ENCODE measurements around the gene MGST1. TPM values are rescaled to one million over a fixed set of nuclear protein-coding genes. Genes with fewer than 3 reads are reported as not detected.

The MGST1 gene, protein sequence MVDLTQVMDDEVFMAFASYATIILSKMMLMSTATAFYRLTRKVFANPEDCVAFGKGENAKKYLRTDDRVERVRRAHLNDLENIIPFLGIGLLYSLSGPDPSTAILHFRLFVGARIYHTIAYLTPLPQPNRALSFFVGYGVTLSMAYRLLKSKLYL
- total RNA-seq: under 1 TPM in 1 of 2 experiments, not detected in 1; 0.38 TPM

DNA sequence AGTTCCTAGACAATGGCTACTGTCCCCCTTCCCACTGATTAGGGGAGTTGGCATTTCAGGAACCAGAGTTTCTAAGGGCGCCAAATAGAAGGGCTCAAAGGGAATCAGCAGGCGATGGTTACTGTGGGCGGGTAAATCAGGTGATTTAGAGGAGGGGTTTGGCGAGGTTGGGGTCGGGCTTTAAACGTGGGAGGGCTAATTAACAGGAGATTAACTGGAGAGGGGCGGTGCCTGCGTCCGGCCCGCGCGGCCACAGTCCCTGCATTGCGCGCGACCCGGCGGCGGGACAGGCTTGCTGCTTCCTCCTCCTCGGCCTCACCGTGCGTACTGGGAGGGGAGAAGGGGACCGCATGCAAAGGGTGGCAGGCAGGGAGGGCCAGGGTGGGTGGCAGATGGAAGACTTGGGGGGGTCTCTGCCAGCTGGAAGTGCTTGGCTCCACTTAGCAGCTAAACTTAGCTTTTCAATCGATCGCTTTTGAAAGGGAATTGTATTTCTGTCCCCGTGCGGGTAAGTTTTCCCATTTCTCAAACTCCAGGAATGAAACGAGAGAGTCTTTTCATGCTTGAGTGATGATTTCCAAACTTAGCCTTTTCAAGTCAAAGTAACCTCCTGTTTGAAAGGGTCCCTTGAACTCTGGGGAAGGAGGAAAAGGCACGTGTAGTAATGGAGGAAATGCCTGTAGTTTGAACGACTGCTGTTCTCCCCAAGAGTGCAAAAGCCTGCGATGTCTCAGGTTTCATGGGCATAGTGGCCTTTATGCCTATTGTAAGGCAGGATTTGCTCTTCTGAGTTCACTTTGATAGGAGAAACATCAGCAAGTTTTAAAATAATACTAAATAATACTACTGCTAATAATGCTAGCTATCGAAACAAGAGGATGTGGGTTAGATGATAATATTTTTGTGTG, at the start of gene MGST1:
MGST1 (plus strand) TSS at position 255 of the 908 bp plus-strand sequence. CDS start 6,608 bp downstream, outside the sequence.
- Mint-ChIP-seq H3K9me3 (peaks cover 2% of the 10 kb centered on the region), H3K27ac (no peak within 1 kb of the TSS), H3K4me3 (no peak within 1 kb of the TSS), H3K27me3 (no peaks in the 10 kb centered on the region), H3K4me1 (no peaks in the 10 kb centered on the region), H3K36me3 (ENCODE audit: low read depth) (no peaks in the 10 kb centered on the region)
- no peak for DNase-seq
- ChIA-PET CTCF (no interaction called here), POLR2A (no interaction called here)

DNA sequence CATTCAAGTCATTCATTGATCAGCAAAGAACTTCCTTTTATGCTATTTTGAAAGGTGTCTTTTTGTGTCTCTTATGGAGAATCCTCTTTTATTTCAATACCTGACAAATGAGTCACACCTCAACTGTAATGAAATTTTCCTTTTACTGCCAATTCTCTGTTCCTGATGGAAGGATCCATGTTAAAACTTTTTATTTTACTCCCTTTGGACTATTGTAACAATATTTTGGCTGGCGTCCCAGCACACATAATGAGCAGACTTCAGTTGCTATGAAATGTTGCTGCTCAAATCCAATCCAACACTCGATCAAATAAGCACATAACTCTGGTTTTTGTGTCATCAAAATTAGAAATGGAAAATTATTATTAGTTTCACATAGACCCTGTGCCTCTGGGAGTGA, 48.0 kb upstream of the MGST1 start:
- Mint-ChIP-seq H3K4me3 (no peak overlapping the region), H3K9me3 (peaks cover 2% of the 10 kb centered on the region), H3K4me1 (no peaks in the 10 kb centered on the region), H3K36me3 (ENCODE audit: low read depth) (no peaks in the 10 kb centered on the region), H3K27ac (no peak overlapping the region), H3K27me3 (no peaks in the 10 kb centered on the region)
- POLR2A ChIA-PET: no interaction called here
- CTCF ChIA-PET: no interaction called here
- no peak for DNase-seq

DNA sequence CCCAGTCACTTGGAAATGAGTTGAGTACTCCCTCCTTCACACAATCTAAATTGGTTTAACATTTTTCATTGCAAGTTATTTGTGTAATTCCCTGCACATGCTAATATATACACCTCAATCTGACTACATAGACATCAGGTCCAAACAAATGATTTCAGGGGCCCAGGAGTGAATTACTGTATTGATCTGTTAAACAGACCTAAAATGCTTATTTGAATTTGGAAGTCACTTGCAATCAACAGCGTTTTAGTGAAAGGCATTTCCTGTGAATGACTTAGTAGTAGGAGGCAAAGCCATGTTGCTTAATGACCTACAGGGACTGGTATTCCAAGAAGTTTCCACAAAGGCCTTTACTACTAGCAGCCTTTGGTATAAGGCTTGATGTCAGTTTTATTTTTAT, 47.3 kb upstream of the MGST1 start:
- H3K4me1 Mint-ChIP-seq: no peaks in the 10 kb centered on the region
- no peak overlapping the region for H3K27ac Mint-ChIP-seq
- ChIA-PET CTCF (no interaction called here), POLR2A (no interaction called here)
- no peak for DNase-seq
- H3K27me3 Mint-ChIP-seq: no peaks in the 10 kb centered on the region
- no peak overlapping the region for H3K4me3 Mint-ChIP-seq
- peaks cover 2% of the 10 kb centered on the region for H3K9me3 Mint-ChIP-seq
- no peaks in the 10 kb centered on the region for H3K36me3 Mint-ChIP-seq (ENCODE audit: low read depth)

DNA sequence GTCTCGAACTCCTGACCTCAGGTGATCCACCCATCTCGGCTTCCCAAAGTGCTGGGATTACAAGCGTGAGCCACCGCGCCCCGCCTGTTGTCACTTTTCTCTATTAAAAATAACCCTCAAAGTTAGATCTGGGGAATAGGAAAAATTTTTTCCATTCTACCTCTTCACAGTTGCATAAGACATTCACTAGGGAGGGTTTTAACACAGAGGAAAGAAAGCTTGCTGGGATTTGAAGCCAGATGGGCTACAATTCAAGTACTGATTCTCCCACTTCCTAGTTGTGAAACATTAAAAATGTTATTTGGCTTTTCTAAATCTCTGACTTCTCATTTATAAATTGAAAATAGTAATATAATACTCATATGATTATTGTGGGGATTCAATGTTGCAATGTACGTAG, 46.7 kb upstream of the MGST1 start:
- Mint-ChIP-seq H3K4me3 (no peak overlapping the region), H3K36me3 (ENCODE audit: low read depth) (no peaks in the 10 kb centered on the region), H3K9me3 (peaks cover 2% of the 10 kb centered on the region), H3K27ac (no peak overlapping the region), H3K4me1 (no peaks in the 10 kb centered on the region), H3K27me3 (no peaks in the 10 kb centered on the region)
- DNase-seq: no peak
- ChIA-PET POLR2A (no interaction called here), CTCF (no interaction called here)

DNA sequence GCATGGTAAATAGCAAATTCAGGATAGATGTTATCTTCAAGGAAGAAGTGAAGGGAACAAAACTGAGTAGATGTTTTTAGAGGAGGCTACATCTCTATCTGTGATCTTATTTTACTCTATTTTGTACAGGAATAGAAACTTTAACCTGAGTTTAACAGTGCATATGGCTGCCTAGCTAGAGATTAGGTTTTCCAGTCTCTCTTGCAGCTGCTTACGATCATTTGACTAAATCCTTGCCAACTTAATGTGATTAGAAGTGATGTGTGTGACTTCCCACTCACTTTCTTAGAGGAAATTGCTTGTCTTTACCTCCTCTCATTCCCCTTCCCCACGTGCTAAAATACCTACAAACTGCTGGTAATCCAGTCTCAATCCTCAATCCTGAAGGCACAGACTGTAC, 43.5 kb upstream of the MGST1 start:
- Mint-ChIP-seq H3K27ac (no peak overlapping the region), H3K4me3 (no peak overlapping the region), H3K9me3 (peaks cover 3% of the 10 kb centered on the region), H3K36me3 (ENCODE audit: low read depth) (no peaks in the 10 kb centered on the region), H3K4me1 (no peaks in the 10 kb centered on the region), H3K27me3 (no peaks in the 10 kb centered on the region)
- no peak for DNase-seq
- ChIA-PET POLR2A (no interaction called here), CTCF (no interaction called here)

DNA sequence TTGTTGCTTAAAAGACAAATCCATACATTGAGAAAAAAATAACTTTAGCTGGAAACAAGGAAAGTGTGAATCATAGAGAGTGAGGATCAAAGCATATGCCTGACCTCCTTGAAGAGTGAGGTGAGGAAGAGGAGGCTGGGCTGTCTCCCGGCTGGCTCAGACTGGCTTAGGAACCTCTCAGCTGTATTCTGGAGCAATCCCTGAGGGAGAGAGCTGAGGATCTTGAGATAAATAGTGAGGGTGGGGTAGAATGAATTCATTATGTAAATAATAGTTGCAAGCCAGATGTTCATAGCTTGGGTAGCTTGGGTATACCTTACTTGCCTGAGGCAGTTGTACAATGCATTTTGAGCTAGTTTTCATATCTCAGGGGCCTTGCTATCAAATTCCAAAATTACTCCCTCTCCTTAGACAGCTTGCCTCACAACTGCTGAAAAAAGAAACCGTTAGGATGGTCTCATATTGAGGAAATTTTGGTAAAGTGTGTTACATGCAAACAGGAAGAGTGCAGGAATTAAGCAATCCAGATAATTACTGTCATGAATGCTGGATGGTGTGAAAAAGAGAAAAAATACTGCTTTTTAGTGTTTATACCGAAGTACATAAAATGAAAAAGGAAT, 39.5 kb upstream of the MGST1 start:
- CTCF ChIA-PET: no interaction called here
- H3K4me1 Mint-ChIP-seq: no peaks in the 10 kb centered on the region
- DNase-seq: no peak
- no peaks in the 10 kb centered on the region for H3K36me3 Mint-ChIP-seq (ENCODE audit: low read depth)
- no peak overlapping the region for H3K4me3 Mint-ChIP-seq
- H3K27ac Mint-ChIP-seq: no peak overlapping the region
- no peaks in the 10 kb centered on the region for H3K27me3 Mint-ChIP-seq
- H3K9me3 Mint-ChIP-seq: peaks cover 6% of the 10 kb centered on the region
- POLR2A ChIA-PET: no interaction called here

DNA sequence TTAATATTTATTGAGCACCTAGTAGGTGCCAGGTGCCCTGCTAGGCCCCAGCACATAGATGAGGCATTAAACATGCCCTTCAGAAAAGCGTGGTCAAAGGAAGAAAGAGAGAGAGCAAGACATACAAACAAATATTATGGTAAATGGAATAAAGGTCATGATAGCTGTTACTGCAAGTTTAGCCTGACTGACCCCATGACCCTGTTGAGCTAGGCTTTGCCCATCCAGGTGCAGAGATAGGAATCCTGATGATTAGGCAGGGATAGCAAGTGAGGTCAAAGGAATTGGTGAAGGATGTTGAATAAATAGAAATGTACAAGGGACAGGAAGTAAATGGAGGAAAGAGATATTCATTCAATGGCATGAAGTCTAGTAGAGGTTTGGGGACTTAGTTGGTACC, 36.5 kb upstream of the MGST1 start:
- Mint-ChIP-seq H3K4me3 (no peak overlapping the region), H3K27ac (no peak overlapping the region), H3K4me1 (no peaks in the 10 kb centered on the region), H3K9me3 (peaks cover 13% of the 10 kb centered on the region), H3K36me3 (ENCODE audit: low read depth) (no peaks in the 10 kb centered on the region), H3K27me3 (no peaks in the 10 kb centered on the region)
- DNase-seq: no peak
- CTCF ChIA-PET: no interaction called here
- POLR2A ChIA-PET: no interaction called here

DNA sequence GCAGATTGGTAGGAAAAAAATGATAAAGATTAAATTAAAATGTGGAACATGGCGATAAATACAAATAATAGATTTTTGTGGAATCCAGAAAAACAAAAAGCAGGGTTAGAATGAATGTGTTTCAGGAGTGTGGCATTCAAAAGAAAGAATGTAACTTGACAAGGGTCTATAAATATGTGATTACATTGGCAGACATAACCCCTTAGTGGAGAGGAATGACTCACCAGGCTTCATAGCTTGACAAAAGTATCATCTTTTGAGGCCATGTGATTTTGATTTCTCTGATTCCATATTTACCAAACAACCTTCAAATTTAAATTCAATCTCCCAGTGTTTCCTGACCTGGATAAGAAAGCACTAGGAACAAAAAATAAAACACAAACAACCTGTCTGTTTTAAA, 24.4 kb upstream of the MGST1 start:
- DNase-seq: no peak
- Mint-ChIP-seq H3K27me3 (no peaks in the 10 kb centered on the region), H3K36me3 (ENCODE audit: low read depth) (no peaks in the 10 kb centered on the region), H3K4me3 (no peak overlapping the region), H3K4me1 (no peaks in the 10 kb centered on the region), H3K9me3 (peaks cover 15% of the 10 kb centered on the region), H3K27ac (no peak overlapping the region)
- ChIA-PET POLR2A (no interaction called here), CTCF (no interaction called here)

DNA sequence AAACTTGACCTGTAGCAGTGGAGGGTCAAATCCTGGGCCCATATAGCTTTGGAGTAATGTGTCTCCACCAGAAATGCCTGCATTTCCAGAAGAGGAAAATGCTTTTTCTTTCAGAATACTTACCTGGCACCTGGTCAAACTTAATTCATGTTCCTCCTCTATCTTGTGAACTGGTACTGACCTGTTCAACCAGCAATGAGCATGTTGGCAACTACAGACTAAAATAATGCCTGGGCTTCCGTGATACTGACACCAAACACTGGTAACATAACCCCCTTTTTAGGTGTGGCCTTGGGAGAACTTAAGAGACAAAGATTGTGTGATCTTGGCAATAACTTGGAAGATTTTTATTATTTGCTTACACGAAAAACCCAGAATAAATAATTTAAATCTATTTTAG, 23.8 kb upstream of the MGST1 start:
- CTCF ChIA-PET: no interaction called here
- H3K4me3 Mint-ChIP-seq: no peak overlapping the region
- H3K27ac Mint-ChIP-seq: no peak overlapping the region
- H3K36me3 Mint-ChIP-seq (ENCODE audit: low read depth): no peaks in the 10 kb centered on the region
- no peaks in the 10 kb centered on the region for H3K4me1 Mint-ChIP-seq
- H3K9me3 Mint-ChIP-seq: peaks cover 18% of the 10 kb centered on the region
- no peak for DNase-seq
- POLR2A ChIA-PET: no interaction called here
- no peaks in the 10 kb centered on the region for H3K27me3 Mint-ChIP-seq

DNA sequence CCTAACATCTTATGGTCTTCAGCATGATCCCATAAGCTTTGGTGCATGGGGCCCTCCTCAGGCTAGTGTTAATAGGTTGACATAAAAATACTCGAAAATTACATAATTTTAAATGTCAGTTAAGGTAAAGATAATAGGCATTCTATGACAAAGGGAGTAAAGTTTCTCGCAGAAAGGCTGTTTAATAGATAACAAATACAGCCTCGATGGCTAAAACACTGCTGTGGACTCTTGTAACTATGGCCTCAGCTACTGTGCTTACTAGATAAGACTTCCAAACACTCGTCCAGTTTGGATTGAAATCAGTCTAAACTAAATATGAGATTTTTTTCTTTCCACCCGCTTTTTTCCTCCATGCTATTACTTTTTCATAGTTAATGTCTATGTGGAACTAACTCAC, 23.2 kb upstream of the MGST1 start:
- H3K27me3 Mint-ChIP-seq: no peaks in the 10 kb centered on the region
- H3K4me3 Mint-ChIP-seq: no peak overlapping the region
- CTCF ChIA-PET: no interaction called here
- peaks cover 18% of the 10 kb centered on the region for H3K9me3 Mint-ChIP-seq
- no peaks in the 10 kb centered on the region for H3K36me3 Mint-ChIP-seq (ENCODE audit: low read depth)
- no peak overlapping the region for H3K27ac Mint-ChIP-seq
- no peak for DNase-seq
- no peaks in the 10 kb centered on the region for H3K4me1 Mint-ChIP-seq
- POLR2A ChIA-PET: no interaction called here

DNA sequence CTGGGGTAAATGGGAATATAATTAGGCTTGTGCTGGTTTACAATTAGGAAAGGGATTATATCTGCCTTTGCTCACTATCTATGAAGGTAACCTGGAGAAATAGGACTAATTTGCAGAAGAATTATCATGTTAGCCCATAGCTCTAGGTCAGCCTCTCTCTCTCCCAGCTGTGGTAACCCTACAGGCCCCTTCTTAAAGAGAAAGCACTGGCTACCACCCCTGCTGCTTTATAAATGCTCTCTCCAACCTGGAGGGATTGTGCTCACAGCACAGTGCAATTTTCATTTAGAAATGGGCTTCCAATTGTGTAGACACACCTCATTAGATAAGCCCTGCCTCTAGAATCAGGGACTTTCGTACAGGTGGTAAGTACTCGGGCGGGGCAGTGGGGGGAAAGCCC, 22.7 kb upstream of the MGST1 start:
- CTCF ChIA-PET: no interaction called here
- POLR2A ChIA-PET: no interaction called here
- no peak overlapping the region for H3K27ac Mint-ChIP-seq
- H3K9me3 Mint-ChIP-seq: peaks cover 17% of the 10 kb centered on the region
- no peak overlapping the region for H3K4me3 Mint-ChIP-seq
- no peaks in the 10 kb centered on the region for H3K36me3 Mint-ChIP-seq (ENCODE audit: low read depth)
- H3K27me3 Mint-ChIP-seq: no peaks in the 10 kb centered on the region
- H3K4me1 Mint-ChIP-seq: no peaks in the 10 kb centered on the region
- DNase-seq: no peak

DNA sequence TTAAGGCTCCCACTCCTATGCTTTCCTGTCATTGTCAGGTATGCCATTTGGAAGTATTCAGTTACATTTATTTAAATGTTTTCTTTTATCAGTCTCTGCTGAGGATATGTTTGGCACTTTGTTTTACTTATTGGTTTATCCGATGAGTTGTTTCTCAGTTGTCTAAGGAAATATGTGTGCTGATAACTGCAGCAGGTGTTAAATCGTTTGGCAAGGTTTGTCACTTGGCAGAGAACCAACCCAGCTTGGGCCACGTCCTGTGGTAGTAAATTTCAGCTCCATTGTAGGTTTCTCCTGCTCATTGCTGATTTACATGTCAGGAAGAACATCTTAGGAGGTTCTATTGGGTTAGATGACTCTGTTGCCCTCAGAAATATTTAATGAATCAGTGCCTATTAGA, 22.0 kb upstream of the MGST1 start:
- ChIA-PET CTCF (no interaction called here), POLR2A (no interaction called here)
- Mint-ChIP-seq H3K27ac (no peak overlapping the region), H3K27me3 (no peaks in the 10 kb centered on the region), H3K36me3 (ENCODE audit: low read depth) (no peaks in the 10 kb centered on the region), H3K4me3 (no peak overlapping the region), H3K9me3 (peaks cover 15% of the 10 kb centered on the region), H3K4me1 (no peaks in the 10 kb centered on the region)
- no peak for DNase-seq

DNA sequence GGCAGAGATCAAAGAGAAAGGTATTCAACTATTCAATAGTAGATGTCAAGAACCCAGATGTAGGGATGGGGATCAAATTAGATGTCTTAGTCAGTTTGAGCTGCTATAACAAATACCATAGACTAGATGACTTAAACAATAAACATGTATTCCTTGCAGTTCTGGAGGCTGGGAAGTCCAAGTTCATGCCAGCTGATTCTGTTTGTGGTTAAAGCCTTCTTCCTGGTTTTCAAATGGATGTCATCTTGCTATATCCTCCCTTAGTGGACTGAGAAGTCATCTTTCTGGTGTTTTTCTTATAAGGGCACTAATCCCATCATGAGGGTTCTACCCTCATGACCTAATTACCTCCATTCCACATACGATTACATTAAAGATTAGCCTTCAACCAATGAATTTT, 19.5 kb upstream of the MGST1 start:
- no peak overlapping the region for H3K27ac Mint-ChIP-seq
- POLR2A ChIA-PET: no interaction called here

DNA sequence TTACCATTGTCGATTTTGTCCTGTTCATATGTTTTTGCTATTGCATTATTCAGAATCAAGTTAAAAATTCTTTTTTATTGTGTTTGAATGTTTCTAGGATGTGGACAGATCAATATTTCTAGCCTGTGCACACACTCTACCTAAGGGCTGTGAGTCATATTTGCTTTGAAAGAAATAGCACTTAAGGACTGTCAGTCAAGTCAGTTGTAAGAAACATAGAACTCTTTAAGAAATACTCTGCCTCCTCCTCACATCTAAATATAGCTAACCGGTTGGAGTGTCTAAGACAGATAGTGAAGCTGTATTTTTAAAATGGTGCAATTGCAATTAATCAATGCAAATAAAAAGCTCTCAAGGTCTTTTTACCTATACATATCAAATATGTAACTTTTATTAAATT, 17.9 kb upstream of the MGST1 start:
- ChIA-PET POLR2A (no interaction called here), CTCF (no interaction called here)
- no peak overlapping the region for H3K27ac Mint-ChIP-seq
- H3K27me3 Mint-ChIP-seq: no peaks in the 10 kb centered on the region
- H3K36me3 Mint-ChIP-seq (ENCODE audit: low read depth): no peaks in the 10 kb centered on the region
- no peak overlapping the region for H3K4me3 Mint-ChIP-seq
- no peak for DNase-seq
- no peaks in the 10 kb centered on the region for H3K4me1 Mint-ChIP-seq
- H3K9me3 Mint-ChIP-seq: peaks cover 13% of the 10 kb centered on the region

More for the DNA sequence above, 19.5 kb upstream of the MGST1 start:
- H3K9me3 Mint-ChIP-seq: peaks cover 13% of the 10 kb centered on the region
- H3K27me3 Mint-ChIP-seq: no peaks in the 10 kb centered on the region
- no peaks in the 10 kb centered on the region for H3K36me3 Mint-ChIP-seq (ENCODE audit: low read depth)
- H3K4me3 Mint-ChIP-seq: no peak overlapping the region
- no peaks in the 10 kb centered on the region for H3K4me1 Mint-ChIP-seq
- CTCF ChIA-PET: no interaction called here
- no peak for DNase-seq
